Right renal pelvis (tissue), 4 donors: Measurements from ENCODE around the gene CAP2. TPM values are rescaled to one million over a fixed set of nuclear protein-coding genes. Genes with fewer than 3 reads are reported as not detected.

Experiments used
- DNase-seq, 4 donors: peaks; one replicate each; pipeline ENCODE4 v3.0.0-alpha.2; 2013; ENCODE audit warnings: low read depth in 4 of 4, low spot score in 3 of 4, missing footprints in 1 of 4
- polyA plus RNA-seq, 4 donors: library from polyadenylated mRNA; unstranded; fragments of 120-200 nt; gene quantifications; one replicate each; pipeline ENCODE4 v1.2.1, GENCODE V29; 2013; ENCODE audit not compliant: insufficient read length in 4 of 4

Gene CAP2
- polyA plus RNA-seq, 4 donors = 12.6 to 15.6 (median 12.9) TPM

DNA sequence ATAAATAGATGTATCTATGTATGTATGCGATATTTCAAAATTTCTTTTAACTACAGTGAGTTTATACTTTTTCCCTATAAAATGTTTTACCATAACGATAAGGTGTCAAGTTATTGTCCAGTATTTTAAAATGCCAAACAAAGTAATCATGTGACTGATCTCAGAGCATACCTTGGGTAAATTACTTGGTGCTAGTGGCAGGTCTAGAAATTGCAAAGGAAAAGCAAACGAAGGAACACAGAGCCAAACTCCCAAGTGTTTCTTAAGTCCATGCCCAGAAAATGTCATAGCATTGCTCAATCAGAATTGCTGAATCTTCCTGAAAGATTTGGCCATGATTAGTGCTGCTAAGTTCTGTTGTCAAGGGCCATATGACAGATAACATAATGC, 77.5 kb downstream of the CAP2 start:
- no peak for DNase-seq

DNA sequence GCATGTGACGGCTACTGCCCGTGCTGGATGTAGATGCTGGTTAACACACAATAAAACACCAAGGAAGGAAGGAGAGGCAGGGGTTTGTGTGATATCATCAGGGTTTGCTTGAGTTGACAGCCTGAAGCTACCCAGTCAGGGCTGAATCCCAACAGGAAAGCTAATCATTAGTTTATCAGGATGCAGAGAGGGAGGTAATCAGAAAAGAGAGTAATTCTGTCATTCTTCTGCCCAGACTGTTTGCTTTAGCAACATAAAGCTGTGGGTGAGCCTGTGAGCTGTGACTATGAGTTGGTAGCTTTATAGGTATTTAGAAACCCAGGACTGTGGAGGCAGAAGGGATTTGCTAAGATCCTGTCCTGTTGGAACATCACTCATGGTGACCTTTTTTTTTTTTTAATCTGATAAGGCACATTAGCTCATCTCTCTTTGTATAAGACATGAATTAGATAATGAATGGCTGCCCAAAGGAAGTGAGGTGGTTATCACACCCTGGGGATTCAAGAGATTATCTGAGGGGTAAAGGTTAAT, 79.3 kb downstream of the CAP2 start:
- DNase-seq = no peak

DNA sequence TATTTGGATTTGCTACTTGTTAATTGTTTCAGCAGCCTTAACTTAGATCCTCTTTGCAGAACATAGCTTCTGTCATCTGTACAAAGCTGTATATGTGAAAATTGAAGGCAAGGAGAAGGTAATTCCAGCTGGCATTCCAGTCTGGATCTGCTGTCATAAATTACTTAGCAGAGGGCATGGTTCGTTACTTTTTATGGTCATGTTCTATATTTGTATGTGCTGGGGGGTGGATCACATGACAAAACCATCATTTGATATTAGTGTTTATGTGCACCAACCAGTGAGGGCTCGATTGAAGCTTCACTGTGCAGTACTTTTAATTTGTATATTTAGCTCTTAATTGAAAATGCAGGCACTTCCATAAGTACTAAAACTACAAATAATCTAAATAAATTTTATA, 80.2 kb downstream of the CAP2 start:
- no peak for DNase-seq

DNA sequence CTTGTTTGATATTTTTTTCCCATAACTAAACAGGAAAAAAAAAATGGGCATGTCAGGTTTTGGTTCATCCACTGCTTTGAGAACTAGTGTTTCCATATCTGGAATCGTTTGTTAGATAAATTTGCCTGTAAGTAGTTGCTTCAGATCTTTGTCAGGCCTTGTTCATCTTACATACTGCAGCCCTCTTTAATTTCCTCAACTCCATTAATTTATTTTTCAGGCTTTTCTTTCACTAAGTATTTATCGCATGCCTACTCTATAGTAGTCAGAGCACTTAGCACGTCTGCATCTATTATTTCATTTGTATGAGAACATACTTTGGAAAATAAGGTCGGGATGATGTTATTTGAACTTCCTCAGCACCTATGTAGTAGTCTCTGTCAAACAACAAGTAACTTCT, 80.9 kb downstream of the CAP2 start:
- no peak for DNase-seq

DNA sequence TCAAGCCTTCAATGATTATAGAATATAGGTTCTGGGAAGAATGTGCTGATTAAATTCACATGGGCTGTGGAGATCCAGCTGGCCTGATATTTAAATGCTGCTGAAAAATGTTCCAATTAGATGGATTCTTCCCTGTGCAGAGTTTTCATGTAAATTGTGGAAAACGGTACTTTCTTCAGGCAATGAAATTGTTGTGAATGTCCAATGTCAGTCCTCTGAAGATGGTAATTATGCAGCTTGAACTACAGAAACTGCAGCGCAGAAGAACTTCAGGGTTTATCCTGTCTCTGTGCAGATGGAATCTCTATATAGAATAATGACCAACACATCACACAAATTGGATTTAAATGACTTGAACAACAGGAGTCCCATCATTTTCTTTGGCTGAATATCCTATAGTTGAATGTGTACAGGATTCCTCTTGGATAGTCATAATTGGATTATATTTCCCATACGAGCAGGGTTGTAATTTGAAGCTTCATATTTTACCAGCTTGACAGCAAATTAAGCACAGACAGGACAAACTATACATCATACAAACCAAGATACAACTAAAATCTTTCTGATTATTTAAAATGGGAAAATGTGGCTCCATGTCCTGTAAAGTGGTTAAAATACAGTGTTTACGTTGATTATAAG, 82.3 kb downstream of the CAP2 start:
- no peak for DNase-seq

DNA sequence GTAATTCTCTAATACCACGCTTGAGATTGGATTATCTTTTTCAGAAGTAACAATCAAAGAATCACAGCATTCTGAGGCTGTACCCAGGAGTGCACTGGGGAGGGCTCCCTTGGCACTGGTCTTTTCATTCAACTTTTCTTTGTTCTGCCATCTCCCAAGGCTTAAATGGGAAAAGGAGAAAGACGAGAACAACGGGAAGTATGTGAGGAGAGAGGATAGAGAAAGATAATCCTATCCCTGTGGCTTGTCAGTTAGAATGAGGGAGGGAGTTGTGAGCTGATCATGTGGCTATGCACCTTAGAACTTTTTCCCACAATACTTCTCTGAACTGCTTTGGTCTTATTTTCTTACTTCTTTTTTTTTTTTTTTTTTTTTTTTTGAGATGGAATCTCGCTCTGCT, 83.1 kb downstream of the CAP2 start:
- DNase-seq = no peak

DNA sequence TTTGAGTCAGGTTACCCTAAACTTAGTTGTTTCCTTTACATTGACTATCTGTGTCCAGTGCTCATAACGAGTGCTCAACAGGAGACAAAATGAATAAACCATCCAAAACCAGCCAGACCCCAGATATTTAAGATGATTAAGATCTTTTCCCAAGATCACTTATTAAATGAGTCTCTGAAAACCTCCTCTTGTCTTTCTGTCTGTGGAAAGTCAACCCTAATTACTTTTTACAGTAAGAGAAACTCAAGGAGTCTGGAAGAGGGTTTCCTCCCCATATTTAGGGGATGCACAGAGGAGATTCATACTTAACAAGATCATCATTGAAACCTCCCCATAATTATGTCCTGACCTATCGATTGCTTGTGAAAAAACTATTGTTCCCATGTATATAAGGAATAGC, 84.0 kb downstream of the CAP2 start:
- DNase-seq = no peak

DNA sequence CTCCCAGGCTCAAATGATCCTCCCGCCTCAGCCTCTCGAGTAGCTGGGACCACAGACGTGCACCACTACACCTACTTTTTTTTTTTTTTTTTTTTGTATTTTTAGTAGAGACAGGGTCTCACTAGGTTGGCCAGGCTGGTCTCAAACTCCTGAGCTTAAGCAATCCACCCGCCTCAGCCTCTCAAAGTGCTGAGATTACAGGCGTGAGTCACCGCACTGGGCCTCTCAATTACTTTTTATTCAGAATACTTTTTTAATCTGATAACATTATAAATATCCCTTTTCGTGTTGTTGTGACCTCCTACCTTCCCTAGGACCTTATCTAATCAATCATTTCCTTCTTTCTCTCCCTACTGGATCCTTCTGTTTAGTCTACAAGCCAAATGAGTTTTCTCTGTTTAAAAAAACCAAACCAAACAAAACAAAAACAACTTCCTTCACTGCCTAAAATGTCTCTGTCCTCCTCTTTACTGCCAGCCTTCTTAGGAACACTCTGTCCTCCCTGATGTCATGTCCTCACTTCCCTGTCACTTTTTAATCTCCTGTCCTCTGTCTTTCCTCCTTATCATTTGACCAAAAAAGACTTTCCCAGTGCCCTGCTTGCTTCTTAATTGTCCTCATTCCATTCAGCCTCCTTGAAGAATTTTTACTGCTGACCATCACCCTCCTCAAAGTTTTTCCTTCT, 85.0 kb downstream of the CAP2 start:
- no peak for DNase-seq

DNA sequence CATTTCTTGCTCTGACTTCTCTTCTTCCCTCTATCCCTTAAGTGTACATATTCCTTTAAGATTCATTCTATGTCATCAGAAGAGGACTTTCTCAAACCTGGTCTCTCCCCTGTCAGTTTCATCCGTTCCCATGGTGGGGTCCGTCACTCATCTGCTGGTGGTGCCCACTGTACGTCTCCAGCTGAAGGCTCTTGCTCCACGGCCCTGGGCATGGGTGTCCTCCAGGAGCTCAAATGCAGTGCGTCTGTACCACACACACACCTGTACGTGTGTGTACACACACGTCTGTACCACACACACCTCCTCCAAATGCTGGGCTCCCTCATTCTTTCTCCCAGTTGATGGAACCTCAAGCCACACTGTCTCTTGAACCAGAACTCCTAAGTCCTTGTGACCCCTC, 85.6 kb downstream of the CAP2 start:
- no peak for DNase-seq

DNA sequence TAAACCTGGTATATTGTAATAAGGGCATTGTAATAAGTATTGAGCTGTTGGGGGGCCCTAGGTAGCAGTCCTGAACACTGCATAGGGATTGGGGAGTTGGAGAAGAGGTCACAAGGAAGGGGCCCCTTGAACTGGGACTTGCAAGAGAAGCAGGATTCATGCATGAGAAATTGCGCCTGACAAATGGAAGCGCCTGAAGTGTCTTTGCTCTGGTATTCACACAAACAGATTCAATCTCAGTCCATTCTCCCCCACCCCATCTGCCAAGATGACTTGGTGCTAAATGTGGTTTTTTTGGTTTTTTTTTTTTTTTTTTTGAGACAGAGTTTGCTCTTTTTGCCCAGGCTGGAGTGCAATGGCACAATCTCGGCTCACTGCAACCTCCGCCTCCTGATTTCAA, 87.1 kb downstream of the CAP2 start:
- no peak for DNase-seq

DNA sequence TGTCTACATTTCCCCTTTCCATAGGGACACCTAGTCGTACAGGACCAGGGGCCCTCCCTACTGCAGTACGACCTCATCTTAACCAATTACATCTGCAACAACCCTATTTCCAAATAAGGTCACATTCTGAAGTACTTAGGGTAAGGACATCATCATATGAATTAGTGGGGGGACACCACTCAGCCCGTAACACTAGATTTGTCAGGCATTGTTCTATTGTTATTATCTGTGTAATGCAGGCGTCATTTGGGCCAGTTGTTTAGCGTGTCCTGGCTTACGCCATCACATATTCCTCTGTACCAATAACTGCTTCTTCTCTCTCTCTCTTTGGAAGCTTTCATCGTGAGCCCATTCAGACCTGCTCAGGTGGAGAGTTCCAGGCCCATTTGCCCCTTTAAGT, 89.3 kb downstream of the CAP2 start:
- DNase-seq = no peak

DNA sequence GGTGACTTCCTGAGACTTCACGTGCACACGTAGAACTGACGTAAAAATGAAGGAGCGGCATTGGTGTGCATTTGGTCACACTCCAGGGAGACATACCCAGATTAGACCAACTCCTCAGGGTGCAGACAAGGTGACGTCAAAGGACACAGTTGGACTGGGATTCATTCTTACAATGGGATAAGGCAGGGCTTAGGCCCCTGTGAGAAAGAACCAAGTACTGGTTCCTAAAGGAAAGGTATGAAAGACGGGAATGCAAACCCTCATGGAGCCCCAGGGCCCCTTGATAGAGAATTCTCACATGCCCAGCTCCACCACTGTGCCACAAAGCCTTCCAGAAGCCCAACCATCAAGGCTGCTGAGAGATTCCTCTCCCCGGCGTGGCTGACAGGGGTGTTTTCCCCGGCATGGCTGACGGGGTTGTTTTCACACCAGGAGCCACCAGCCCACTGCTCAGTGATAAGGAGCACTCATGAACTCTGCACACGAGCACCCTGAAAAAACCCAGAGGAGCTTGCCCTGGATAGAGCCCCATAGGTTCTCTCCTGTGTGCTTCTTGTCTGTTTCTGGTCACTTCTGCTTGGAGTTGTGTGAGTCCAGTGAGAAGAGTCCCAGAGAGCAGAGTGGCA, 90.1 kb downstream of the CAP2 start:
- DNase-seq = no peak

DNA sequence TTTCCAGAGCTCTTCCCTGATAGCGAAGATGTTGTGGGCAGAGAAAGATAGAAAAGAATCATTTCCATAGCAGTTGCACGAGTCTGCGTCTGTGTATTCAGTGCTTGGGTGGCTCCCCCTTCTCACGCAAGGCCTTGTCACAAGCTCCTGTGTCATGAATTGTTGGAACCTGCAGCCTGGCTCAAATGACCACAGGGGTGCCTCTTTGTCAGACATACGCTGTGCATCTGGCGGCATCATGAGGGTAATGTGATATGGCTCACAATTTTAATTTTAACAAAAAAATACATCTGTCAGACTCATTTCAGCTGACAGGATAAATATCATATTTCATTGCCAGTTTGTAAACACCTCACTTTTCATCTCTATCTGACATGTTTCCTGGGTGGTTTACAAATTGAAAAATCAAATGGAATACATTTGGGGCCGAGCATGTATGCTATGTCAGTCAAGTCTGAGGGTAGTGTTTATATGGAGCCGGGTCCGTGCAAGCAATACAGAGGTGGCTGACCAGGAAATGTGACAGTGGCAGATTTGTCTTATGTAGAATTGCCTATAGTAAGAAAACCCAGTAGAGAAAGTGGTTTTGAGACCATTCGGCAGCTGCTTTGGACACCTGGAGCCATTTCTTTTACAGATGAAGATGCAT, 90.9 kb downstream of the CAP2 start:
- DNase-seq = no peak

DNA sequence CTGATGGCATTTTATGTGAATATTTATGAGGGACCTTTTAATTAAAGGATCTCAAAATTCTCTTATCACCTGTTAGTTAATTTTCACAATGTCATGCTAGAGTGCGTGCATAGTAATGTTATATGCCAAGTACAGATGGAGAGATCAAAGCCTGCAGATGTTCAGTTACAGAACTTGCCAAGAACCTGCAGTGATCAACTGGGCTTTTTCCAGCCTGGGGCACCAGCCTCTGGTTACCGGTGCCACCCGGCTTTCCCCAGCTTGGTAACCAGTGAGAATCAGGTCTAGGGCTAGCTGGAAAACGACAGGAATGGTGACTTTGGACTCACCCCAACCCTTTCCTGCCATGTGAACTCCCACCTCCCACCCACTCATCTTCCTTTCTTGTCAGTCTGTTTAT, 91.8 kb downstream of the CAP2 start:
- no peak for DNase-seq

DNA sequence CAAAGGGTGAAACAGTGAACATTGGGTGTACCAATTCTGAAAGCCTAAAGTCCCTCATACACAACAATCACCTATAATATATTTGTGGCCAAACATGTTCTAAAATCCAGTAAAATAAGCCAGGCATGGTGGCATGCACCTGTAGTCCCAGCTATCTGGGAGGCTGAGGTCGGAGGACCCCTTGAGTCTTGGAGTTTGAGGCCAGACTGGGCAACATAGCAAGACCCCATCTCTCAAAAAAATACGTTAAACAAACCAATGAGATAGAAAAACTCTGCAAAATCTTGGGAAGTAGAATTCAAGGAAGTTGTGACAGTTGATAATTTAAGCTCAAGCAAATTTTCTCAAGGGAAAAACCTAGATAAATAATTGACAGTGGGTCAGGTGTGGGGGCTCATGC, 92.6 kb downstream of the CAP2 start:
- no peak for DNase-seq

DNA sequence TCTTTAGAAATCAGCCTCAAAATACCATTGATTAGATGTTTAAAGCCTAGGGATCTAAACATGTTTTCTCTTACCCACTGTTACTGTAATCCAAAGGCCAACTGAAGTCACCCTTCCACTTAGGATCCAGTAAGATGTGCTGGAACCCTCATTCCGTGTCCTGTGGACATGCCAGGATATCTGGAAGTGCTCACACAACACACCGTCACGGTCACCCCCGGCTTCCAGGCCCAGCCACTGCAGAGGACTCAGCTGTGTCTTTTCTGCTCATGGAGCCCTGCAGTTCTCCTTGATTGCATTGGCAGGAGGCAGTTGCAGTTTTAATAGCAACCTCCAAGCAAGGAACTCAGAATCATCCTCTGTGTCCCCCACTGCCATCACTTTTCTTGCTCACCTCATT, 93.3 kb downstream of the CAP2 start:
- DNase-seq = no peak

DNA sequence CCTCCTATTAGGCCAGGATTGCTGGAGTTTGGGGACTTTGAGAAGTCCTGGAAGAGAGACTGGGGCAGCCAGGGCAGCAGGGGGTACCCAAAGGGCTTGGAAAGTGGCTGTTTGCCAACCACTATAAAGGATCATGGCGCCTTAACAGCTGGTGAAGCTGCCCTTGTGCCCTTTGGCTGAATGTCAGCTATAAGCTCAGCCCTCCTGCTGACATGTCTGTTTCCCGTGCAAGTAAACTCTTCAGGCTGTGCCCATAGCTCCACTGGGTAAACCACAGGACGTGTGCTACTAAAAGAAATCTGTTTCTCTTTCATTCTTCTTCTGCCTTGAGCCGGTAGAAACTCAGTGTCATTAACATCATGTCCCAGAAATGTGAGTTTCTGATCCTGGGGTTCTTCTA, 97.3 kb downstream of the CAP2 start:
- no peak for DNase-seq

DNA sequence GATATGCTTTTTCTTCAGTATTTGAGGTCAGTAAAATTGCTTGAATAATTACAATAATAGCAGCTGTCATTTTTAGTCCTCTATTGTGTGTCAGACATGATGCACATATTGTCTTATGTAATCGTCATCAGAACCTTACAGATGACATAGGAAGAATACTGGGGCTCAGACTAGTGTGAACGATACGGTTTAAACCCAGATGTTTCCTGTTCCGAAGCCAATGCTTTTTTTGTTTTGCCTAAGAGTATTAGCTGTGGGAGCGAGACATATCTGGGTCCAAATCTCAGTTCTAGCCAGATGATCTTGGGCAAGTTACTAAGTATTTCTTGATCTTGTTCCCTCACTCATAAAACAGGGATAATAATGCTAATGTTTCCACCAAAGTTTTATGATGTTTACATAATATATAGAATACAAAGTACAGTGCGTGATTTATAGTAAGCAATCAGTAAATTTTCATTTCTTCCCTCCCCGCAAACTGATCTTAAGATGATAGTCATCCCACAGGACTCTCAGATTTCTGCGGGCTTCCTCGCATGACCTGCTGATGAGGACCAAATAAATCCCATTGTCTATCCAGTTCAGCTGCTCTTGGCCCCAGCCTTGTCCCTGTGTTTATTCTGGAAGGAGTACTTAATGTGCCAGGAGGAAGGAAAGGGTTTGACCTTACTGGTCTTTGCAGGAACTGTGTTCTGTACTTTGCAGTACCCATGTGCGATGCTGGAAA, 98.2 kb downstream of the CAP2 start:
- DNase-seq = no peak

DNA sequence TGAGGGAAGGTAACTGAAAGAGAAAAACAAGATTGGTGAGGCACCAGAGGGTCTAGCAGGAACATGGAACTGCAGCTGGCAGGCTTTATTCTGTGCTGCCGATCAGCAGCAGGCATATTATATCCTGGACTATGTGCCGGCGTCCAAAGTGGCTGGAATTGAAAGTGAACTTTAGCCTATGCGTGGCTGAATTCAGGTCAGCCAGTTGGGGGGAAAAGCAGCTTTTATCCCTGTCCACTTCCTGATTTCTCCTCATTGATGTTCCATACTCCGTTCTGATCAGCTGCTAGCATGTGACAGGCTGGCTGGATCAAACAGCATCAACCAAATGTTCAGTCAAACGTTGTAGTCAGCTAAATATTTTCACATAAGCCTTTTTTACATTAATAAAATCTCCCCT, 99.0 kb downstream of the CAP2 start:
- no peak for DNase-seq

DNA sequence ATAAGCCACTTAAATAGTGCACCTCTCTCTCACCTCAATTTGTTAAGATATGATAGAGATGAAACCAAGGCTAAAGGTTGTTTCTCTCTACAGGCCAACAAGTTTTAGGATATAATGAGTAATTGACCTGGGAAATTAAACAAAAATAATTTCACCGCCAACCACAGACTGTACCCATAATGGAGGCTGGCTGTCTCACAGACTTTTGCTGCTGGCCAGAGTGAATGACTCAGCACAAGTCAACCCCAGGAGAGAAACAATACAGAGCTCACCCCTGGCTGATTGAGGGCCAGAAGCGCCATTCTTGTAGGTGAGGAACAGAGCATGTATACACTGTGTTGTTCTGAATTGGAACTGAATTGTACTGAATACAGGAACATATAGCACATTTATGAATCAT, 99.9 kb downstream of the CAP2 start:
- DNase-seq = no peak

DNA sequence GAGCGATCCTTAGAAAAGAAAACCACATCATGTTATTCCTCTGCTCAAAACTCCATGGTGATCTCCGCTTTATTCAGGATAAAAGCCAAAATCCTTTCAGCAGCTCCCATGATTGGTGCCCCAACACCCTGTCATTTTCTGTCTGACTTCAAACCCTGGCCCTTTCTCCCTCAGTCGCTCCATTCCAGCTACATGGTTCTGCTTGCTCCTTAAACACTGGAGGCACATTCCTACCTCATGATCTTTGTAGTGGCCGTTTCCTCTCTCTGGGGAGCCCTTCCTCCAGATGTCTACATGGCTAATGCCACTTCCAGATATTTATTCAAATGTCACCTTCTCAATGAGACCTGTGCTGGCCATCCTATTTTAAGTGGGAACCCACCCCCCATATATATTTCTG, 100.8 kb downstream of the CAP2 start:
- no peak for DNase-seq
